Measurements from ENCODE around the gene RAB3D.
"Not testable (repeated sequence)": the region's sequence is repeated elsewhere in the genome, so short reads cannot be mapped to it uniquely, and the experiment has no call there.

Gene RAB3D

DNA sequence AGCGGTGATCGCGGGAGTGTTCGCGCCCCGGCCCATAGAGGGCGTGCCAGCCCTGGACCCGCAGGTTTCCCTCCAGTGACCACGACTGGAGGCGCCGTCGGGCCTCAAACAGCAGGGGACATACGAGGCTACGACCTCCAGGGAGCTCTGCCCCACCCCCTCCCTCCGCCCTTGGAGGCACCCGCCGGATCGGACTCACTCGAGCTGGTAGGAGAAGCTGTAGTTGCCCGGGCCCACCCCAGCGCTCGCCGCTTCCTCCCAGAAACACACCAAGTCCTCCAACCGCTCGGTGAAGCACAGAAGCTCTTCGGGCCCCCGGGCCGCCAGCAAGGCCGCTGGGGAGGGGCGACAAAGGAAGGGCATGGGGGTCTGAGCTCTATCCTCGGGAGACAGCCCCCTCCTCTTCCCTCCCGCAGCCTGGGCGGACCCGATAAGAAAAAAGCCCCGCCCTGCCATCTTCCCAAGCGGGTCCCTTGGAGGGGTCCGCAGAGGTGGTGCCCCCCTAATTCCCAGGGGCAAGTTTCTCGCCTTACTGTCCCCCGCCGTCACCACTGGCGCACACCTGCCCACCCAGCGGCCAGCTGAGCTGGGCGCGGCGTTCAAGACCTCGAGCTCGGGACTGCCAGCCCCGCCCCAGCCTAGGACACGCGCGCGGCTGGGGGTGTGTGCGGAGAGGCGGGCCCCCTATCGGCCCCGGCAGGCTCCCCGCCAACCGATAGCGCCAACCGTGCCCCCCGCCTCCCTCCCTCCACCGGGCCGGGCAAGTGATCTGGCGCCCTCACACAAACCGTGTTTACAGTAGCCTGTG is 43.6 kb upstream of the RAB3D start:
- peak; percentile 39 to 73 for DNase-seq
- no peak overlapping the region for H3K27ac ChIP-seq
- peaks cover 0 to 4% (median 0%) of the 10 kb centered on the region in 3 donors for H3K36me3 ChIP-seq
- TF ChIP-seq, protein P1, sequence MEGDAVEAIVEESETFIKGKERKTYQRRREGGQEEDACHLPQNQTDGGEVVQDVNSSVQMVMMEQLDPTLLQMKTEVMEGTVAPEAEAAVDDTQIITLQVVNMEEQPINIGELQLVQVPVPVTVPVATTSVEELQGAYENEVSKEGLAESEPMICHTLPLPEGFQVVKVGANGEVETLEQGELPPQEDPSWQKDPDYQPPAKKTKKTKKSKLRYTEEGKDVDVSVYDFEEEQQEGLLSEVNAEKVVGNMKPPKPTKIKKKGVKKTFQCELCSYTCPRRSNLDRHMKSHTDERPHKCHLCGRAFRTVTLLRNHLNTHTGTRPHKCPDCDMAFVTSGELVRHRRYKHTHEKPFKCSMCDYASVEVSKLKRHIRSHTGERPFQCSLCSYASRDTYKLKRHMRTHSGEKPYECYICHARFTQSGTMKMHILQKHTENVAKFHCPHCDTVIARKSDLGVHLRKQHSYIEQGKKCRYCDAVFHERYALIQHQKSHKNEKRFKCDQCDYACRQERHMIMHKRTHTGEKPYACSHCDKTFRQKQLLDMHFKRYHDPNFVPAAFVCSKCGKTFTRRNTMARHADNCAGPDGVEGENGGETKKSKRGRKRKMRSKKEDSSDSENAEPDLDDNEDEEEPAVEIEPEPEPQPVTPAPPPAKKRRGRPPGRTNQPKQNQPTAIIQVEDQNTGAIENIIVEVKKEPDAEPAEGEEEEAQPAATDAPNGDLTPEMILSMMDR (IDR thresholded peaks at IDR 0.05) = peak; percentile 31 to 41
- no peaks in the 10 kb centered on the region for H3K9me3 ChIP-seq
- peaks cover 0 to 25% of the 10 kb centered on the region in 2 donors for H3K27me3 ChIP-seq
- intact Hi-C loops (cut with DNase I; ENCODE audit: low total_unique reads) = loop anchor here (2.0 to 5.0 kb wide), 2 partner anchors 36 to 38 kb away; partner anchors contain the start of genes CCDC159 and TMEM205
- peak overlapping the region; percentile 25 to 35 for H3K4me3 ChIP-seq
- peaks cover 0 to 53% (median 47%) of the 10 kb centered on the region in 4 donors for H3K4me1 ChIP-seq

DNA sequence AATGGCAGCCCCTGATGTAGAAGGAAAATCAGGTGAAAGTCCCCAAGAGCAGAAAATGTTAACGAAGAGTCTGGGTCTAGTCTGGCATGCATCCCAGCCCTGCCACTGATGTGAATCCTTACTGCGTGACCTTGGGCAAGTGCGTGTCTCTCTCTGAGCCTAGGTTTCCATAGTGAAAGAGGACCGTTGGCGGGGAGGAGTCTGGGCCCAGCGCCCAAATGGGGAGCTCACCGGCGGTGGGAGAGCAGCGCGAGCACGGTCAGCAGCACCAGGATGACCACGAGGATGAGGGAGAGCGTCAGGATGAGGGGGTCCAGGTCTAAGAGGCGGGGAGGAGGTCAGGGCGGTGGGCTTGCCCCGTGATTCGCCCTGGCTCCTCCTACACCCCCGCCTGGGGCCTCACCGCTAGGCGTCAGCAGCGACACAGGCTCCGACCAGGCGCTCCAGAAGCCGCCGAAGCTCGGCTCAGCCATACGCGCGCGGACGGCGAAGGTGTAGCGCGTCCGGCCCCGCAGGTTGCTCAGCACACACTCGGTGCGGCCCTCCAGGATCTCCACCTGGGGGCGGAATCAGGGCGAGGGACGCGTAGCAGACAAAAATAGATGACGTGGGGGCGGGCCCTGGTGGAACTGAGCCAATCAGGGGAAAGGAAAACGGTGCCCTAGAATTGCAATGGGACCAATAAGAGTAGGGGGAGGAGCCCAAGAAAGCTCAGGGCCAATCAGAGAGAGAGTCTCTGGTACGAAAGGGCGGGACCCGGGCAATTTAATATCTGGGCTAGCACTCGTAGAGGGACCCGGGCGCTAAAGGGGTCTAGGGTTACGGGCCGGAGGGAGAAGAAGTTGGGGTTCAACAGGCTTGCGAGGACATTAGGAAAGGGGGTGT is 41.4 kb upstream of the RAB3D start:
- intact Hi-C loops (cut with DNase I; ENCODE audit: low total_unique reads) = loop anchor here (5.0 kb wide), 1 partner anchor 34 kb away; the partner anchor contains the start of genes CCDC159 and TMEM205
- Histone ChIP-seq H3K9me3 (no peaks in the 10 kb centered on the region), H3K36me3 (peaks cover 0 to 7% (median 0%) of the 10 kb centered on the region in 3 donors), H3K4me1 (peaks cover 0 to 75% (median 62%) of the 10 kb centered on the region in 4 donors), H3K27ac (peak overlapping the region; percentile 85 to 88), H3K4me3 (peak overlapping the region; percentile 63 to 78), H3K27me3 (peaks cover 0 to 25% of the 10 kb centered on the region in 2 donors)
- TF ChIP-seq, protein P1 (IDR thresholded peaks at IDR 0.05) = peak; percentile 68 to 72
- peak; percentile 96 to 98 for DNase-seq

DNA sequence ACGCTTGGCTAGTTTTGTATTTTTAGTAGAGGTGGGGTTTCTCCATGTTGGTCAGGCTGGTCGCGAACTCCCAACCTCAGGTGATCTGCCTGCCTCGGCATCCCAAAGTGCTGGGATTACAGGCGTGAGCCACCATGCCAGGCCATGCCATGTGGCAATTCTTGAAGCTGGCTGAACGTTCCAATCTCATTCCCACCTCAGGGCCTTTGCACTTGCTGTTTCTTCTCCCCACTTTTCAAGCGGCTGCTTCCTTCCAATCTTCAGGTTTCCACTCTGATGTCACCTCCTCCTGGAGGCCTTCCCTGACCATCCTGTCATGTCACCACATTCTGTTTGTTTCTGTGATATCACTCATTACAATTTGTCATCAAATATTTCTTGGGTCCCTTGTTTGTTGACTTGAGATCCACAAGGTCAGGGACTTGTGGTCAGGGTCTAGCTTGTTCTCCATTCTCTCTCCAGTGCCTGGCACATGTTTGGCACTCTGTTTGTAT is 40.4 kb upstream of the RAB3D start:
- intact Hi-C loops (cut with DNase I; ENCODE audit: low total_unique reads) = loop anchor here (5.0 to 10.0 kb wide), 3 partner anchors 33 to 85 kb away; partner anchors contain the start of genes CCDC159, TMEM205 and TSPAN16
- H3K4me1 ChIP-seq = peaks cover 0 to 81% (median 68%) of the 10 kb centered on the region in 4 donors
- H3K27ac ChIP-seq = peak overlapping the region; percentile 85 to 88

DNA sequence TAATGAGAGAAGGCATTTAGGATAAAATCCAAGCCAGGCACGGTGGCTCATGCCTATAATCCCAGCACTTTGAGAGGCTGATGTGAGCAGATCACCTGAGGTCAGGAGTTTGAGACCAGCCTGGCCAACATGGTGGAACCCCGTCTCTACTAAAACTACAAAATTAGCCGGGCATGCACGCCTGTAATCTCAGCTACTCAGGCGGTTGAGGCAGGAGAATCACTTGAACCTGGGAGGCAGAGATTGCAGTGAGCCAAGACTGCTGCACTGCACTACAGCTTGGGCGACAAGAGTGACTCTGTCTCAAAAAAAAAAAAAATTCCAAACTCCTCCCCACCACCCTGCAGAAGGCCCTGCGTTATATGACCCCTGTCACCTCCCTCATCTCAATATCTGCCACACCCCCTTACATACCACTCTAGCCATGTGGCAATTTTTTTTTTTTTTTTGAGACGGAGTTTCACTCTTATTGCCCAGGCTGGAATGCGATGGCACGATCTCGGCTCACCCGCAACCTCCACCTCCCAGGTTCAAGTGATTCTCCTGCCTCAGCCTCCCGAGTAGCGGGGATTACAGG is 39.9 kb upstream of the RAB3D start:
- H3K4me3 ChIP-seq, H3K9me3 ChIP-seq, DNase-seq, H3K36me3 ChIP-seq: not testable (repeated sequence)
- intact Hi-C loops (cut with DNase I; ENCODE audit: low total_unique reads) = loop anchor here (10.0 kb wide), 2 partner anchors 65 to 85 kb away; partner anchors contain the start of gene TSPAN16
- Histone ChIP-seq H3K4me1 (peaks cover 0 to 81% (median 68%) of the 10 kb centered on the region in 4 donors), H3K27ac (peak overlapping the region; percentile 59 to 94), H3K27me3 (peaks cover 0 to 25% of the 10 kb centered on the region in 2 donors)

More for the DNA sequence above, 40.4 kb upstream of the RAB3D start:
- TF ChIP-seq, protein P1 (IDR thresholded peaks at IDR 0.05) = no peak
- Histone ChIP-seq H3K27me3 (peaks cover 0 to 25% of the 10 kb centered on the region in 2 donors), H3K9me3 (no peaks in the 10 kb centered on the region), H3K36me3 (peaks cover 0 to 7% (median 0%) of the 10 kb centered on the region in 3 donors), H3K4me3 (no peak overlapping the region)
- DNase-seq = no peak

DNA sequence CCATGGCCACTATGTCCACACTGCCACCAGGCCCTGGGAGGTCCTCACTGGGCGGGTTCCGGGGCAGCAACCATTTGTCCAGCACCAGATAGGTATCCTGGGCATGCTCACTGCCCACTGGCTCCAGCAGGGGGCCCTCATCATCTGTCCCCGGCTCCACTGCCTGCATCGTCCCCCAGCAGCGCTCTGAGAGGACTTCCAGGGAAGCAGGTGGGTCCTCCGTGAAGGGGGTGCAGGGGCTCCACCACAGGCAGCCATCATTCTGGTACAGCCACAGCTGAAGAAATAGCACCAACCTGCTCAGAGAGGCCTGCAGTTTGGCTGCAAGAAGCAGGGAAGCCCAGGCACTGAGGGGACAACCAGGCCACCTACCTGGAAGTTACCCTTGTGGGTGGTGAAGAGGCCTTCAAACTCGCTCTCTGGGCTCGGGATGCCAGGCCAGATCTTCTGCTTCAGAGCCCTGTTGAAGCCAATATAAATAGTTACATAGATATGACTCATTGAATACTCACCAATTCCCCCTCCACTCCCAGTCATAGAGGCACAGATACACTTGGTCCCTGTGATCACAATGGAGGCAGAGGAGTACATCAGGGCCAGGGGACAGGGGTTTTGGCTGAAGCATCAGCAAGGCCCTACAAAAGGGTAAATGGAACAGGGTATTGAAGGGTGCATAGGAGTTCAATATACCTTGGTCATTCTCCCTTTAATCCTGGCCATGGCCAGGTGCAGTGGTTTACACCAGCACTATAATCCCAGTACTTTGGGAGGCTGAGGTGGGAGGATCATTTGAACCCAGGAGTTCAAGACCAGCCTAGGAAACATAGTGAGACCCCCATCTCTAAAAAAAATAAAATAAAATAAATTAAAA is 39.1 kb upstream of the RAB3D start:
- intact Hi-C loops (cut with DNase I; ENCODE audit: low total_unique reads) = loop anchor here (10.0 kb wide), 2 partner anchors 66 to 84 kb away; partner anchors contain the start of gene TSPAN16
- TF ChIP-seq, protein P1 (IDR thresholded peaks at IDR 0.05) = peak; percentile 39 to 41
- no peak overlapping the region for H3K4me3 ChIP-seq
- H3K4me1 ChIP-seq = peaks cover 0 to 79% (median 67%) of the 10 kb centered on the region in 4 donors
- peaks cover 0 to 7% (median 0%) of the 10 kb centered on the region in 3 donors for H3K36me3 ChIP-seq
- peaks cover 0 to 21% of the 10 kb centered on the region in 2 donors for H3K27me3 ChIP-seq
- peak in 1 of 2 donors; percentile 77 for DNase-seq
- peak overlapping the region; percentile 59 to 94 for H3K27ac ChIP-seq
- no peaks in the 10 kb centered on the region for H3K9me3 ChIP-seq
